ENCODE data around the gene TRAF3IP1. TPM values are rescaled to one million over a fixed set of nuclear protein-coding genes. Genes with fewer than 3 reads are reported as not detected.

TRAF3IP1 gene
- total and polyA plus RNA-seq, 2 donors (not counting 1 experiment from before 2014, with no cell fraction given): 1.4 to 15.5 TPM

DNA sequence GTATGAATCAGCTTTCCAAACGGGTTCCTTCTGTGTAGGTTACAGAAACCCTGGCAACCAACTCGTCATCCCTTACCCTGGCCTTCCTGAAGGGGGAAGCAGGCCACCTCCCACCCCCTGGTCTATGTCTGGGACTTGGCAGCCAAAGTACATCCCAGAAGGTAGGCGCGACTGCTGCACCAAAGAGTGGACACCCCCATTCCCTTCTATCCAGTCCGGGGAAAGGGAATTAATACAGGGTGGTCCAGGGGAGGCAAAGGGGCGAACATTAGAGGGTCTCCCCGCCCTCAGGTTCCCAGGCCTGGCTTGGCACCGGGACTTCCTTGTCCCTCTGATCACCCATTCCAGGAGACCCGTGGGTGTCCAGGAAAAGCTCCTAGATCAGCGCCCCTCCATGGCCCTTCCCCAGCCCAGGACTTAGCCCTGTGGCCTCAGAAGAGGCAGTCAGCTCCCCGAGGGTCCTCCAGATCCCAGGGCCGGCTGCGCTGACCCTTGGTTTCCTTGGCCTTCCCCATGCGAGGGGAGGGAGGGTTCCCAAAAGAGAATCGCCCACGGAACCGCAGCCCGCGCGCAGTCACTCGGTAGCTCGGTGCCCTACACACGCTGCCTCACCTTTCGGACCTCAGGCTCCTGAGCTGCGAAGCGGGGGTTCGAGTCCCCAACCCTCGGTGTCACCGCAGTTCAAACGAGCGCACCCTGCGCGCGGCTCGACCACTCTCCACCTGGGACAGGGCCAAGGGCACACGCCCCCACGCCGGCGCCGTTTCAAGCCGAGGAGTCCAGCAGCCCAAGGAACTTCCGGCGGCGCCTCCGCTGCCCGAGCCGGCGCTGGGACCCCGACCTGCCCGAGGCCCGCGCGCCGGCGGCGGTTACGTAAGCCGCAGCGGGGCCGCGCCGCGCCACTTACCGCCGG, 32.3 kb upstream of the TRAF3IP1 start, which contains the start of gene PER2:
TSS of gene PER2 (minus strand) at position 874 of the 913 bp plus-strand sequence. CDS start 10,674 bp downstream, outside the sequence.
- Histone ChIP-seq H3K9ac (ENCODE audit: low read length) (peak within 1 kb of the TSS; percentile 84), H3K4me2 (replicated peaks; ENCODE audit: low read depth, low read length, poor library complexity, severe bottlenecking) (peak within 1 kb of the TSS; percentile 90), H3K9me3 (ENCODE audit: control extremely low read depth in 1 of 3, control insufficient read depth in 2 of 3, insufficient read depth in 1 of 3, low read length in 2 of 3) (no peaks in the 10 kb centered on the region), H3K4me3 (ENCODE audit: control extremely low read depth in 1 of 5, extremely low read depth in 1 of 5, insufficient read depth in 1 of 5, low read depth in 2 of 5, low read length in 4 of 5) (peak within 1 kb of the TSS; percentile 51 to 89 (median 87)), H3K27ac (ENCODE audit: low read length in 2 of 2) (peak within 1 kb of the TSS; percentile 76 to 93), H3K27me3 (replicated peaks in 1 of 4; ENCODE audit: control extremely low read depth in 1 of 4, control insufficient read depth in 3 of 4, insufficient read depth in 4 of 4, low read length in 3 of 4) (peaks cover 0 to 2% (median 0%) of the 10 kb centered on the region in 4 experiments), H4K20me1 (ENCODE audit: control insufficient read depth, insufficient read depth, low read length, poor library complexity, severe bottlenecking) (peaks cover 25% of the 10 kb centered on the region), H3K79me2 (ENCODE audit: control insufficient read depth, insufficient read depth, low read length) (peaks cover 52% of the 10 kb centered on the region), H3K4me1 (ENCODE audit: control insufficient read depth in 2 of 2, insufficient read depth in 2 of 2, low read length in 2 of 2) (peaks cover 26 to 37% of the 10 kb centered on the region in 2 donors), H2AFZ (ENCODE audit: insufficient read depth, low read depth, low read length, poor library complexity, severe bottlenecking) (peak within 1 kb of the TSS; percentile 92), H3K36me3 (replicated peaks in 1 of 2; ENCODE audit: control extremely low read depth in 1 of 2, control insufficient read depth in 1 of 2, extremely low read depth in 1 of 2, insufficient read depth in 2 of 2, low read length in 1 of 2) (no peaks in the 10 kb centered on the region)
- Mint-ChIP-seq H3K4me1 (peaks cover 47% of the 10 kb centered on the region), H3K27me3 (no peaks in the 10 kb centered on the region), H3K9me3 (ENCODE audit: insufficient read depth) (no peaks in the 10 kb centered on the region), H3K27ac (peak within 1 kb of the TSS; percentile 98), H3K4me3 (peak within 1 kb of the TSS; percentile 97)
- peak; percentile 11 for ATAC-seq (ENCODE audit: low read depth)
- ChIA-PET CTCF (interaction anchor here (0.8 kb wide), 1 partner anchor 25 kb away, joined by 4 read pairs; no protein-coding TSS in a partner anchor), POLR2A (no interaction called here)
- TF ChIP-seq EZH2 (IDR thresholded peaks at IDR 0.05; ENCODE audit: borderline replicate concordance, insufficient read depth, low read depth, low read length, poor library complexity, severe bottlenecking): no peak
- no peak for TF ChIP-seq CTCF (IDR thresholded peaks at IDR 0.05)
- peak; percentile 57 for DNase-seq
- under 1% methylated on average over 62 of the region's 65 CpGs for WGBS (ENCODE audit: insufficient coverage)
- intact Hi-C loops (cut with micrococcal nuclease): loop anchor here (2.0 to 10.0 kb wide), 3 partner anchors 57 to 613 kb away; no protein-coding TSS in a partner anchor

Measured in B cell (primary cell).